ENCODE data around the gene SNPH.

The SNPH gene

DNA sequence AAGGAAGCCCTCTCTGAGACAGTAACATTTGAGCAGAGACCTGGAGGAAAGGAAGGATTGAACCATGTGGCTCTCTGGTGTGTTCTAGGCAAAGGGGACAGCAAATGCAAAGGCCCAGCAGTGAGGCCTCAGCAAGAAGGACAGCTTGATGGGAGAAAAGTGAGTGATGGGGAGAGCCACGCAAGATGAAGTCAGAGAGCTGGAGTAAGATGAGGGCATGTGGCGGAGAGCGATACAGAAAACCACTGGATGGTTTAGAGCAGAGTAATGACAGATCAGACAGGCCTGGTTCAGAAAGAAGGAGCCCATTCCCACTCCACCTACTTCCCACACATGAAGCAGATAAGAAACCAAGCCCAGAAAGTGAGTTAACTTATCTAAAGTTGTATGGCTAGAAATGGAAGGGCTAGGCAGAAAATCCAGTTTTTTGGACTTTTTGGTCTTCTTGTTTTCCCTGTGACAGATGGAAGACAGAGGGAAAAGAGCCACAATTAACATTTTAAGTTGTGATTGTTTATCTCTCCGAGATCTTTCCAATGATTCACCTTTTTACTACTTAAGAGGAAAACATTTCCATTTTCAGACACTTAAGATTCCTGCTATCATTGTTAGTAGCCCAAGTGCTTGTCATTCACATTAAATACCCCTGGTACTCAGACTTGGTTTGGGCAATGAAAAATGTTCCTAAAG, 723 bp upstream of the SNPH start:
- no peak for DNase-seq

DNA sequence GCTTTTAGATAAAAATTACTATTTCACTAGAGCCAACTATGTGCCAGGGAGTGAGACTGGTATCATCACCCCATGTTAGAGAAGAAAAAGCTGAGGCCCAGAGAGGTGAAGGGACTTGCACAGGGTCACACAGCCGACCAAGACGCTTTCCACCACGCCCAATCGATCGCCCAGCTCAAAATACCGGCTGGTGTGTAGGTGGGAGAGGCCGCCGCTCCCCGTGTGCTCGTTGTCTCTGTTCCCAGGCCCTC, 253 bp upstream of the SNPH start:
- no peak for DNase-seq

DNA sequence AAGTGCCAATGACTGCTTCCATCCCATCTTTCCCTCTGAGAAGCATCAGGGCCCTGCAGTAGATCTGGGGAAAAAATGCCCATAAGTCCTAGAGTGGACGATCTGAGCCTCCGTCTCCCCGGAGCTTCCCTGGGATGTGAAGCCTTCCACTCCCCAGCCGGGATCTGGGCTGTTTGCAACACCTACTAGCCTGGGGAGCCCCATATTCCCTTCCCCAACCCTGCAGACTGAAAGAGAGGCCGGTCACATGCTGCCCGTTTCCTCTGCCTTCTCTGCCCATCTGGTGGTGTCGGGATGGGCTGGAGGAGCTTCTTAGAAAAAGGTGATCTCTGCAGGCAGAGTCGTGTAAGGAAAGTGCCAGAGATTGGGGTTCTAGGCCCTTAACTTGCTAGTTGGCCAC, 1.1 kb downstream of the SNPH start:
- DNase-seq: no peak

DNA sequence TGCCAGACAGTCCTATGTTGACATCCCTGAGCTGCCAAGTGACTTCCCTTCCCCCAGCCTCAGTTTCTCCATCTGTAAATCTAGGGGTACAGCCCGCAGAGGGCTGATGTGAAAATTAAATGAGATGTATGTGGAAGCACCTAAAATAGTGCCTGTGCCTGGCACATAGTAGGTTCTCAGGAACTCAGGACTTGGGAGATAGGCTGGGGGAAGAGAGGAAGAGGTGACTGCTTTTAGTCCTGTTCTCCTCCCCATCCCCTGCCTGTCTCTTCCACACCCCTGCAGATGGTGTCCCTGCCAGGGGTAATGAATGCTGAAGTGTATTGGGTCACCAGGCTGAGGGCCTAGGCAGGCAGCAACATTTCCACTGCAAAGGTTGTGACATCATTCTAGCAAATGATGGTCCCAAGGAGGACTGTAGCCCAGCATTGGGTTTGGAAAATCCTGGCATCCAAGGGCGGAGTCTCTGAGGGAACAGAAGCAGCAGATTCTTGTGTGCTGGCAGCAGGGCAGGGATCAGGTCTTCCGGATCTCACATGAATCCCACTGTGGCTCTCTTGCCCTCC, 1.8 kb downstream of the SNPH start:
- DNase-seq: no peak

DNA sequence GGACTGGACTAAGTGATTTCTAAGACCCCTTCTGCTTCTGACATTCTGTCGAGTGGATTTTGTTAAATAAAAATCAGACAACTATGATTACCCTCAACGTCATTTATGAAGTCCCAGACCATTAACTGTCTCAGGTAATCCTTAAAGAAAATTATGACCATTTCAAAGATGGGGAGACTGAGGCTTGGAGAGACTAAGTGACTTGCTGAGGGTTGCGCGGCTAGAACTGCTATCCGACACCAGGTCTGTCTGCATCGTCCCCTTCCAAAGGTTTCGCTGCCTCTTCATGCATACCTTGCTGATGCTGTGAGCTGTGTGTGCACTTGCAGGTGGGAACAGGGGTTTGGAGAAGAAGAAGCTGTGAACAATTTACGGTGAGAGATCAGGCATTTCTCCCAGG, 3.1 kb downstream of the SNPH start:
- DNase-seq: no peak

DNA sequence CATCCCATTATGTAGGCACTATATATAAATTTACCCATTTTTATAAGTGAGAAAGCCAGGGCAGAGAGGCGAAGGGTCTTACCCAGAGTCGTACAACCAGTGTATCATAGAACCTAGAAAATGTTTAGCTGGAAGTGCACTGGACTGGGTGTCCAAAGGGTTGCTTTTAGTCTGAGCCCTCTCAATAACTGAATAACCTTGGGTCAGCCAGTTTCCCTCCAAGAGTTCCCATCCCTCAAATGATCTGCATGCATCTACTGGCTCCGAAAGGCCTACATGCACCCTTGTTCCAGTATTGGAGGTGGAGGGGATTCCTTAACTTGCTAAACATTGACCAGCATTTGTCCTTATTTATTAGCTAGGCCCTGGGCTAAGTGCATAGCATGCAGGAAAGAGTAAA, 3.8 kb downstream of the SNPH start:
- DNase-seq: no peak

DNA sequence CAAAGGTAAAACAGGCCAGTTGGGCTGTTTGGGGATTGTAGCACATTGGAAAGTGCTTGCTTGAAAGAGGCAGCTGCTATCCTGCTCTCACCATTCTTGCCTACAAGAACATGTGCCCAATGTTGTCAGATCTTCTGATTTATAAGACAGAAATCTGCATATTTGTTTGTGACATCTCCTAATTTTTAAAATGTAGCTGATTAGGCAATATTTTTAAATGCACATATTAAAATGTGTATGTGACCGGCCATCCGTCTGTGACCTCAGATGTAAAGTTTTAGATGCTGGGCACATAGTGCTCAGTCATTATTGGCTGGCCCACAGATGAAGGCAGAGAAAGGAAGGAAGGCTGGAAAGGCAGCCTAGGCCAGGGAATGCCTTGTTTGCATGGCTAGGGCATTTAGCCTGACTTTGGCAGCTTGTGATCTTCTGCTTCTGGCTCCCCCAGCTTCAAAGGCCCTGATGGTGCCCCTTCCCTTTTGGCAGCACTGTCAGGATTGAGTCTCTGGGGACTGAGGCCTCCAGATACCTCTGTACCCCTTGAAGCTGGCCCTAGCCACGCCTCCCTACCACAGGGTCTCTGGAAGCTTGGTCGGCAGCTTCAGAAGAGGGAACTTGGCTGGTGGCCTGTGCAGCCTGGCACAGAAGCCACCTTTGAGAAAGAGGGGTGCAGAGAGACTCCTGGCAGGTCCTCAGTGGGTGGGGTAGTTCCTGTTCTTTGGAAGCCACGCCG, 6.4 kb downstream of the SNPH start:
- DNase-seq: no peak

DNA sequence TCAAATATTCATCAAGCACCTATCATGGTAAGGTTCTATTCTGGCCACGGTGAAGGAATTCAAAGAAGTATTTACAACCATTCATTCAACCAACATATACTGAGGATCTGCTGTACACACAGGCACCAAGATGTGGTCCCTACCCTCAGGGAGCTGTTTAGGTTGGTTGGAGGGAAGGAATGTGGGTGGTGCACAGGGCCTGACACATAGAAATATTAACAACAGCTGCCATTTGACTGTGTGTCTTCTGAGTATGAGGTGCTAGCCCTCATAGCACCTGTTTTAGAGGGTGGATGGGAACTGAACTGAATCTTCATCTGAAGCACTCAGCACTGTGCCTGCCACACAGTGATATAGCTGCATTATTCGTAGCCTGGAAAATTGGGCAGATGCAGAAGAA, 7.3 kb downstream of the SNPH start:
- DNase-seq: no peak

DNA sequence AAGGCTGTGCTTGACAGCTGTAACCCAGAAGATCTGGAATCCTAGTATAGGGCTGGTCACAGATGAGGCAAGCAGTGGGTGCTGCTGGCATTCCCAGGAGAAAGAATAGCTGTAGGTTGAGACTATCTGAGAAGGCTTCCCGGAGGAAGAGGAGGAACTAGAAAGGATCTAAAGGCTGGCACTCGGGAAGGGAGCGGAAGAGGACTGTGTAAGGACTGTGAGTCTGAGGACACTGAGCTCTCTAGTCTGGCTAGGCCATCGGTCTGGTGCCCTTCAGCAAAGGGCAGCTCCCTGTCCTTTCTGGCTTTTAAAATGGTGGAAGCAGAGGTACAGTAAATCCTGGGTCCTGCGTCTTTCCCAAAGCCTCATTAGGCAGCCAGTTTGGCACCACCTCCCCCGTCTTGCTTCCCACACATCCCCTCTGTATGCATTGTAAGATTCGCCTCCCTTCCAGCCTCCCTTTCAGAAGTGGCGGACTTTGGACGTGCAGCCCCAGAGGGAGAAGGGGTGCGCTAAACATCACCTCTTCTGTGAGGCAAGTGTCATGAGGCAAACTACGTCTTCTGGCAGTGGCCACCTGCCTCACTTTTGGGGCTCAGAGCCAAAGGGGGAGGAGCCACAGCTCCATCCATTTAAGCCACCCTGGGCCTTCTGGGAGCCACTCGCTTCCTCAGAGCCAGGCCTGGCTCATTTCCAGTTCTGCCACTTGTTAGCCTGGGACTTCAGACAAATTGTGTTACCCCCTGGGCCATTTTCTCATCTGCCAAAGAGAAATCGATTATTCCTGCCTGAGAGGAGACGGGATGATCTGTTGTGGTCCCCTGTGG, 8.6 kb downstream of the SNPH start:
- DNase-seq: no peak

DNA sequence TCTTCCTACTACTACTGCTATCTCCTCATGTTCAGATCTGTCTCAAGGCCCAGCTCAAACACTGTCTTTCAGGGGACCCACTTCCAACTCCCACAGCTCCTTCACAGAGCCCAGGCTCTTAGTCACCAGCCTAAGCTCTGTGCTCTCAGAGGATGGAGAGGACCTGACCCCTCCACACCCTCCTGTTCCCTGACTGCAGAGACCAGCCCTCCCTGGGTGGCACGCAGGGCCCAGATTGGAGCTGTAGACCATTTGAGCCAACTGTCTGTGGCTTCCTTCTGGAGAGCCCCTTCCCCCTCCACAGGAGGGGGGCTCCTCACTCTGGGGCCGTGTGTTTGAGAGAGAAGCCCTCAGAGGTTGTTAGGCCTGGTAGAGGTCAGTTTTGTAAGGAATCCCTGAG, 9.8 kb downstream of the SNPH start:
- peak; percentile 30 for DNase-seq

DNA sequence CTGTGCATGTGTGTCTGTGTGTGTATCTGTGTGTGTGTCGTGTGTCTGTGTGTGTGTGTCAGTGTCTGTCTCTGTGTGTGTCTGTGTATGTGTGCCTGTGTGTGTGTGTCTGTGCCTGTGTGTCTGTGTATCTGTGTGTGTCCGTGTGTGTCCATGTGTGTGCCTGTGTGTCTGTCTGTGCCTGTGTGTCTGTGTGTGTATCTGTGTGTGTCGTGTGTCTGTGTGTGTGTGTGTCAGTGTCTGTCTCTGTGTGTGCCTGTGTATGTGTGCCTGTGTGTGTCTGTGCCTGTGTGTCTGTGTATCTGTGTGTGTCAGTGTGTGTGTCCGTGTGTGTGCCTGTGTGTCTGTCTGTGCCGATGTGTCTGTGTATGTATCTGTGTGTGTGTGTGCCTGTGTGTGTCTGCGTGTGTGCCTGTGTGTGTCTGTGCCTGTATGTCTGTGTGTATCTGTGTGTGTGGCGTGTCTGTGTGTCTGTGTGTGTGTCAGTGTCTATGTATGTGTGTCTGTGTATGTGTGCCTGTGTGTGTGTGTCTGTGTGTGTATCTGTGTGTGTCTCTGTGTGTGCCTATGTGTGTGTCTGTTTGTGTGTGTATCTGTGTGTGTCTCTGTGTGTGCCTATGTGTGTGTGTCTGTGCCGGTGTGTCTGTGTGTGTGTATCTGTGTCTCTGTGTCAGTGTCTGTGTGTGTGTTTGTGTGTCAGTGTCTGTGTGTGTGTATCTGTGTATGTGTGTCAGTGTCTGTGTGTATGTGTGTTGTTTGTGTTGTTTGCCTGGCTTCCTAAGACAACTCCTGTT, 11.6 kb downstream of the SNPH start:
- no peak for DNase-seq

DNA sequence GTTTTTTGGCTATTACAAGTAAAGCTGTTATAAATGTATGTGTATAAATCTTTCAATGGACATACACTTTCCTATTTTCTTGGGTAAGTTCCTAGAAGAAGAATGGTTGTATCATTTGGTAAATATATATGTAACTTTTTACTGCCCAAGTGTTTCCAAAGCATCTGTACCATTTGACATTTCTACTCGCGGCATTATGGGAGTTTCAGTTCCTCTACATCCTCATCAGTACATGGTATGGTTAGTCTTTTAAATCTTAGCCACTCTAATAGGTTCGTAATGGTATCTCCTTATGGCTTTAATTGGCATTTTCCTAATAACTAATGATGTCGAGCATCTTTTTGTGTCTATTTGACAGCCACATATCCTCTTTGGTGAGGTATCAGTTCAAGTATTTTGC, 12.9 kb downstream of the SNPH start:
- no peak for DNase-seq

DNA sequence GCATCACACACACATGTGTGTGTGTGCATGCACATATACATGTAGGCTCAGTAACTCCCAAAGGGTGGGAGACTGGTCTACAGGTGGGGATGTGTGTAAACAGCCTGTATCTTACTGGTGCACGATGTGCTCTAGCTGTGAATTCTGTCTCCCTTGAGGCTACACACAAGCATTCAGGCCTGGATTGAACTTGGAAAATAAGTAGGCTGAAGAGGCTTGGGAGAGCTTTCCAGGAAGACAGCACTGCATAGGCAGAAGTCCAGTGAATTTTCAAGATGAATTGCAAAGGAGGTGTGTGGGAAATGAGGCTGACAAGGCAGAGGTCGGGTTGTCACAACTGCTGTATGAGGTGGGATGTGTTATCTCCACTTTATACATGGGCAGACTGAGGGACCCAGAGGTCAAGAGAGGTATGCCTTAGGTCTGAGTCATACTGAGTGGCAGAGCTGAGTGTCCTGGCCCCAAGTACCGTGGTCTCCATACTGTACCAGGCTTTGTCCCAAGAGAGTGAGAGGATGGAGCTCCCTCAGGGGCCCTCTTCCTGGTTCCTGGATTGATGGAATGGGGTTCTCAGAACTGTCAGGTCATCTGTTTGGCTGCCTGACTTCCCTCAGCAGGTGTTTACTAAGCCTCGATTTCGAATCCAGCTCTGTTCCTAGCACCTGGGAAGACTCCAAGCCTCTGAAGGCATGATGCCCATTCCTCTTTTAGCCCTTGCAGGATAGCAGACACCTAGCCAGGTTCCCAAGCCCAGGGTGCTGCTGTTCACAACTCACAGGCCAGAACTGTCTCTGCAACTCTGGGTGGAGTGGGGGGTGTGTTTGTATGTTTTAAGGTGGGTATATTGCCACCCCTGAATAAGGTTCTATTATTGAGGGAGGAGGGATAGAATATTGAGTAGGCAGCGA, 14.4 kb downstream of the SNPH start:
- peak; percentile 46 for DNase-seq

DNA sequence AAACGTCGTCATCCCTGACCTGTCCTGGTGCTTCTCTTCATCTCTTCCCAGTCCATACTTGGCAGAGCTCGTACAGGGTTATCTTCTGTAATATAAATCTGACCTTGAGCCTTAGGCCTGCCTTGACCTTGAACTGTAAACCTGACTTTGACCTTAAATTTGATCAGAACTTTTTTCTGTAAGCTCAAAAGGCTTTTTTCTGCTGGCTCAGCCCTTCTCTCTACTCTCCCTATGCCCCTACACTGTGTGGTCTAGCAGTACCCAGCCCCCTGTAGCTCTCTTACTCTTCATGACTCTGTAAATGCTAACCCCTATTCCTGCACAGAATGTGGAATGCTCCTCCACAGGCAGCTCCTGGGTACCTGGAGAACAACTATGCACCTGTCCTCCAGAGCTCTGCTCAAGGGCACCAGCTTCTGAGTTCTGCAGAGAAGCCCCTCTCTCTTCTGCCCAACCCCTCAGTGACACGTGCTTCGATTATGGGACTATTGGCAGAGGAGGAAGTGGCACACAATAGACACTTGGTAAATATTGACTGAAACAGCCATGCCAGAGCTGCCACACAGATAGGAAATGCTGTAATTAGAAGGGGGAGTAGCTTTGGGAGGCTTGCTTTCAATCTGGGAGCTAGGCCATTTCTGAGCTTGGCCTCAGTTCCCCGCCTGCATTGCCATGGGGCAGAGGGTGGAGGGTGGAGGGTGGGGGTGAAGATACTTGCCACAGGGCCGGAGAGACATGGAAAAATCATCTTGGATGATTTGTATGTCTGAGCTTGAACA, 15.4 kb downstream of the SNPH start:
- DNase-seq: peak; percentile 40

DNA sequence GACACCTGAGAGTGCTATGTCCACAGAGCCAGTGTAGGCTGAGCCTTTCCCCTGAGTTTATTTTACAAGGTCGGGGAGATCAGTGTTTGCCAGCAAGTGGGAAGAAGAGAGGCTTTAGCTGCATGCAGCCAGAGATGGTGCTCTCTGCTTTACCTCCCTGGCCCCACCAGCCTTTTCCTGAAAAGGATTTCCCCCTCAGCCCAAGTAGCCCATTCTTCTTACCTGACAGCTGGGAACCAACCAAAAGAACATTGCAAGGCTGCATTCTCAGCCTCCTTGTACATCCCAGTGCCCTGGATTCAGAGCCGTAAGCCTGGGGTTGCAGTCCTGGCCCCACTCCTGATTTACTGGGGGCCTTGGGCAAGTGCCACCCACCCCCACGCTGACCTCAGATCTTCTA, 16.9 kb downstream of the SNPH start:
- DNase-seq: no peak

DNA sequence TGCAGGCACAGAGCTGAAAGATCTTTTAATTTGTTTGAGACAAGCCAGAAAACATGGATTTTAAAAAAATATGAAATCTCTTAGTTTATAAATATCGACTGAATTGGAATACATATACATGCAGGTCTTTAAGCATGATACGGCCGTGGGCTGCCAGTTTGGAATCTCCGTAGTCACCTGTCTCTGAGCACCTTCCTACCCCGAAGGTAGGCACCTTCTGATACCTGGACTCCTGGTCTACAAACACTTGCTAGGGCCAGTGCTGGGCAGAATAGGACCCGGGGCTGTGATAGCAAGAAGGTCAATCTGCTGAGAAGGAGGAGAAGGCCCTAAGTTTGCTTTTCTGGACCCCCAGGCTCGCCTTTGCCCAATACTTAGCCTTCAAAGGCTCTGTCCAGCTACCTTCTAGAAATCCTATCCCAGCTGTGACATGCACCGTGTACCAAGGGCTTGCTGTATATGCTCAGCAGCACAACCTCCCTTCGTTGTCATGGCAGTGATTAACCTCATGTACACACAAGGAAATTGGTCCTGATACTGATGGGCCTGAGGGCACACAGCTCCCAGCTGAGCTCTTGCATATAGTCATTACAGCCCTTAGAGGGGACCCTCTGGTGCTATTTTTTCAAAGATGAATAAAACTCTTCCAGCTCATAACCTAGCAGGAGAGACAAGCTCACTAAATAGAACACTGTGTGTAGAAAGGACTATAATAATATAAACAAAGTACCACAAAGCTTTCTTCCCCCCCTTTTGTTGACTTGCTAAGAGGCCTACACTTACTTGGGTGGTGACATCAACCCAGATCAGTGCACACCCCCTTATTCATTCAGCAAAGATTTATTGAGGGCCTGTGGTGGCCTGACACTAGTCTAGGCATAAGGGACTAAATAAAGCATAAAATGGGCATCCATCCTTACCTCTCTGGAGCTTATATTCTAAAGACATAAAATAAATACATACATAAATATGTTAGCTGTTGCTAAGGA, 17.7 kb downstream of the SNPH start:
- DNase-seq: peak; percentile 34

DNA sequence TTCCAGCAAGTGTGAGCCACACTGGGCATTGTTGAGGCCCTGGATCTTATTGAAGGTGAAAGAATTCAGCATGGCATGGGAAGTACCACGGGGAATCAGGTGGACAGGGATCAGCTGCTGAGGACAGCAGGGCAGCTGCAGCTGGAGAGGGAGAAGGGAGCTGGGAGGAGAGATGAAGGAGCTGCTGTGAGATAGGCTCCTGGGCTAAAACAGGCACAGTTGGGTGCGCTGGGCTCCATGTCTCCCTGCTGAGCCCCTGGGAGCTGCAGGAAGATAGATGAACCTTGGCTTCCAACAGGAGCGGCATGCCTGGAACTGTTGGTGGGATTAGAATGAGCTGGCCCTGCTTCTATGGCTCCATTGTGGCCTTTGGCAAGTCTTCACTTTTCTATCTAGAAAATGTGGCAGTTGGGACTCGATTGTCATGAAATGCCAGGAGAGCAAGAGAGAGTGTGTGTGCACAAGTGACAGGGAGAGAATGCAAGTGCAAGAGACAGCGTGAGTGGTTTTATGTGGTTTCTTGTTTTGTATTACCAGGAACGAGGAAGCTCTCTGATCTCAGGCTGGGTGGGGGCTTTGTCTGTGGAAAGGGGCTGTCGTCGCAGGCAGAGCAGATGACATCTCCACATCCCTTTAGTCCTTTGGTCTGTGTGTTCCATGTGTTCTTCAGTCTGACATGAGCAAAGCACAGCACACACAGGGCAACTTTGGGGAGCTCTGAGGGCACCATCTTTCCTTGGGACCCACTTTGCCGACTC, 20.4 kb downstream of the SNPH start:
- no peak for DNase-seq

DNA sequence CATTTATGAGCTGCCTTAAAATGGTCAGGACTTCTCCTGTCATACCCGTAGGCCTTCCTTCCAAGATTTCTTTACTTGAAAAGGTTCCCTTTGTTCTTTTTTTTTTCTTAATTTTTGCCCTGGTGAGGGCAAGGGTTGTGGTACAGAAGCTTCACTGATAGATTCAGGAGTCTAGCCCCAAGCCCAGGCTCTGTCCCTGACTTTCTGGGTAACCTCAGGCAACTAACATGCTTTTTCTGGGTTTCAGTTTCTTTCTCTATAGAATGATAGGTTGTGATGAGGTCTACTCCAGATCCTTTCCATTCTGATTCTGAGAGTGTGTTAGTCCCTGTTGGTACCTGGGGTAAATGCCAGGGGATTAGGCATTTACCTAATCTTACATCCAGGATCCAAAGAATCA, 21.2 kb downstream of the SNPH start:
- DNase-seq: no peak

Measured in activated CD8-positive, alpha-beta memory T cell treated with anti-CD3 and anti-CD28 coated beads, Interleukin-2, amount 50 U/mL, for 48 hours (primary cell).